Measurements from ENCODE around the gene ELSPBP1.

DNA sequence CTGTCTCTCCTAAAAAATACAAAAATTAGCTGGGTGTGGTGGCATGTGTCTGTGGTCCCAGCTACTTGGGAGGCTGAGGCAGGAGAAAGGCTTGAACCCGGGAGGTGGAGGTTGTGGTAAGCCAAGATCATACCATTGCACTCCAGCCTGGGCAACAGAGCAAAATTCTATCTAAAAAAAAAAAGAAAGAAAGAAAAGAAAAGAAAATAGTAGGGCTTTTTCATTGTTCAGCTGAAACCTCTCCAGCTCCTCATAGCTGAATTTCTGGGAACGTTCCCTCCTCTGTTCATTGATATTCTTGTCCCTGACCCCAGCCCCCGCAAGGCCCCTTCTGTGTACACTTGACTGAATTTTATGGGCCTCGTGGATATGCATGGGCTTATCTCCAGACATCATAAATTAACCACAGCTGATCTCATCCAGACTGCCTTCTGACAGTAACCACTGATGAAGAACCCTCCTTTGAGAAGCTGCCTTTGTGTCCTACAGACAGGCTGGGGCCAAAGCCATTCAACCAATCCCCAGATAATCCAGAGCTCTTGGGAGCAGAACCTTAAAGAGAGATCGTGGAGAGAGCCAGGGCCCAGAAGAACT is at the start of gene ELSPBP1:
- TF ChIP-seq, protein P1, sequence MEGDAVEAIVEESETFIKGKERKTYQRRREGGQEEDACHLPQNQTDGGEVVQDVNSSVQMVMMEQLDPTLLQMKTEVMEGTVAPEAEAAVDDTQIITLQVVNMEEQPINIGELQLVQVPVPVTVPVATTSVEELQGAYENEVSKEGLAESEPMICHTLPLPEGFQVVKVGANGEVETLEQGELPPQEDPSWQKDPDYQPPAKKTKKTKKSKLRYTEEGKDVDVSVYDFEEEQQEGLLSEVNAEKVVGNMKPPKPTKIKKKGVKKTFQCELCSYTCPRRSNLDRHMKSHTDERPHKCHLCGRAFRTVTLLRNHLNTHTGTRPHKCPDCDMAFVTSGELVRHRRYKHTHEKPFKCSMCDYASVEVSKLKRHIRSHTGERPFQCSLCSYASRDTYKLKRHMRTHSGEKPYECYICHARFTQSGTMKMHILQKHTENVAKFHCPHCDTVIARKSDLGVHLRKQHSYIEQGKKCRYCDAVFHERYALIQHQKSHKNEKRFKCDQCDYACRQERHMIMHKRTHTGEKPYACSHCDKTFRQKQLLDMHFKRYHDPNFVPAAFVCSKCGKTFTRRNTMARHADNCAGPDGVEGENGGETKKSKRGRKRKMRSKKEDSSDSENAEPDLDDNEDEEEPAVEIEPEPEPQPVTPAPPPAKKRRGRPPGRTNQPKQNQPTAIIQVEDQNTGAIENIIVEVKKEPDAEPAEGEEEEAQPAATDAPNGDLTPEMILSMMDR (conservative IDR thresholded peaks at IDR 0.05 in 1 of 2, IDR thresholded peaks at IDR 0.05 in 1 of 2; ENCODE audit: low read depth in 1 of 2, low read length in 2 of 2) = no peak
- no peak for TF ChIP-seq EZH2 (IDR thresholded peaks at IDR 0.05; ENCODE audit: low read length, missing control alignments)

All from fibroblast of lung (primary cell).